K562 (cell line): ENCODE measurements around the gene IFI27L2. TPM values are rescaled to one million over a fixed set of nuclear protein-coding genes. Genes with fewer than 3 reads are reported as not detected.

ENCODE experiments used
- ATAC-seq: fragments of 200-7000 bp; cut with Tn5 transposase; 3 replicates; pipeline ENCODE4 v1.9.1; 2020; ENCODE audit warnings: moderate library complexity
- BruUV-seq: library from RNA; stranded (reverse); fragments of 400-500 nt; replicated peaks from 2 replicates; lab custom pipeline; 2021; lab: Mats Ljungman, UMichigan
- CTCF ChIA-PET: fragments of 300-600 bp; formaldehyde crosslinking; extraction: SDS; loops from one replicate; lab custom pipeline; 2021; ENCODE audit warnings: low intra/inter-chr PET ratio; lab: Yijun Ruan, JAX
- POLR2A ChIA-PET: fragments of 300-600, 350-650 bp; sonication (Branson Sonifier 250); formaldehyde crosslinking; extraction: SDS; loops from one replicate; lab custom pipeline; 2021; ENCODE audit warnings: antibody characterized with exemption, inconsistent platforms; lab: Yijun Ruan, JAX
- DNase-seq, 4 experiments: peaks; one replicate each; pipeline versions ENCODE4 v3.0.0 to v3.0.0-alpha.2; 2011 to 2018; ENCODE audit warnings: low spot score in 3 of 4, mixed read lengths in 3 of 4; ENCODE audit errors: extremely low read depth in 1 of 4
- FAIRE-seq: peaks from 2 replicates; lab custom pipeline; 2011; peaks lifted over from hg19 to GRCh38; lab: Jason Lieb, UNC
- H2AFZ ChIP-seq: 2 replicates; pipeline ENCODE4 v1.6.0; 2011; ENCODE audit warnings: low read depth, low read length, control low read depth, inconsistent platforms
- H3K27ac ChIP-seq: fragments of 200-600 bp; 3 replicates; pipeline ENCODE4 v1.8.0; 2011; ENCODE audit warnings: low read depth, mild to moderate bottlenecking, control low read depth, inconsistent platforms, low read length, moderate library complexity, mixed read lengths; ENCODE audit errors: extremely low read depth
- H3K27me3 ChIP-seq, 2 experiments: fragments of 300-600 bp in 1 of 2; 2 replicates in 1 of 2; 3 replicates in 1 of 2; pipeline versions ENCODE4 v1.6.0 to v1.8.0; 2011; ENCODE audit warnings: inconsistent platforms in 2 of 2, low read length in 2 of 2, mild to moderate bottlenecking in 1 of 2, mixed read lengths in 1 of 2, moderate library complexity in 1 of 2; ENCODE audit not compliant: control insufficient read depth in 2 of 2, insufficient read depth in 2 of 2
- H3K36me3 ChIP-seq: fragments of 300-600 bp; 3 replicates; pipeline ENCODE4 v1.8.0; 2011; ENCODE audit warnings: mild to moderate bottlenecking, low read length, inconsistent platforms; ENCODE audit not compliant: control insufficient read depth, insufficient read depth
- H3K4me1 ChIP-seq, 2 experiments: fragments of 200-600 bp in 1 of 2; replicated peaks in 1 of 2; 2 replicates in 1 of 2; 3 replicates in 1 of 2; pipeline versions ENCODE4 v1.5.1 to v1.8.0; 2011; ENCODE audit warnings: inconsistent platforms in 2 of 2, low read length in 2 of 2, mild to moderate bottlenecking in 1 of 2, mixed read lengths in 1 of 2, moderate library complexity in 1 of 2; ENCODE audit not compliant: control insufficient read depth in 2 of 2, insufficient read depth in 2 of 2
- H3K4me2 ChIP-seq: 2 replicates; pipeline ENCODE4 v1.6.1; 2011; ENCODE audit warnings: low read length, control low read depth, inconsistent platforms, mixed read lengths; ENCODE audit not compliant: insufficient read depth
- H3K4me3 ChIP-seq: fragments of 200-600 bp; sonication (generic), shearing (Covaris generic); 2 replicates; pipeline ENCODE4 v1.5.1; 2016; ENCODE audit warnings: control low read depth, inconsistent platforms
- H3K79me2 ChIP-seq: fragments of 200-600 bp; 3 replicates; pipeline ENCODE4 v1.8.0; 2011; ENCODE audit warnings: low read length, inconsistent platforms; ENCODE audit not compliant: control insufficient read depth, insufficient read depth
- H3K9ac ChIP-seq, 2 experiments: 2 replicates each; pipeline versions ENCODE4 v1.6.0 to v1.6.1; 2011; ENCODE audit warnings: low read depth in 2 of 2, low read length in 2 of 2, control low read depth in 1 of 2, inconsistent platforms in 1 of 2, mild to moderate bottlenecking in 1 of 2, mixed read lengths in 1 of 2; ENCODE audit not compliant: insufficient read depth in 1 of 2
- H3K9me1 ChIP-seq: one replicate; pipeline ENCODE4 v1.6.0; 2011; ENCODE audit warnings: inconsistent platforms, mild to moderate bottlenecking, low read length, moderate library complexity; ENCODE audit not compliant: control insufficient read depth, insufficient read depth
- H3K9me3 ChIP-seq: replicated peaks from 2 replicates; pipeline ENCODE4 v1.5.1; 2011; ENCODE audit warnings: low read depth, low read length, inconsistent platforms; ENCODE audit not compliant: control insufficient read depth, insufficient read depth
- H4K20me1 ChIP-seq: replicated peaks from 2 replicates; pipeline ENCODE4 v1.6.1; 2011; ENCODE audit warnings: low read length, inconsistent platforms, mixed read lengths; ENCODE audit not compliant: control insufficient read depth, insufficient read depth
- BRF1 ChIP-seq: IDR thresholded peaks from 3 replicates; pipeline ENCODE4 v1.6.1; 2011; ENCODE audit warnings: borderline replicate concordance, mild to moderate bottlenecking; ENCODE audit not compliant: insufficient read length; ENCODE audit errors: extremely low read depth
- CBFA2T3 ChIP-seq: fragments of 450-650 bp; IDR thresholded peaks from 2 replicates; pipeline ENCODE4 v1.6.1; 2017
- EWSR1 ChIP-seq: fragments of 450-650 bp; IDR thresholded peaks from 2 replicates; pipeline ENCODE4 v1.6.1; 2018; ENCODE audit warnings: borderline replicate concordance, mild to moderate bottlenecking, low read depth, moderate library complexity; ENCODE audit not compliant: partially characterized antibody
- FOXK1 ChIP-seq: sonication (generic); formaldehyde crosslinking; IDR thresholded peaks from 2 replicates; pipeline ENCODE4 v1.8.0; 2022; ENCODE audit warnings: missing genetic modification reagents, mild to moderate bottlenecking, borderline replicate concordance
- GABPB1 ChIP-seq: sonication (generic); formaldehyde crosslinking; IDR thresholded peaks from 2 replicates; pipeline ENCODE4 v1.8.0; 2022; ENCODE audit warnings: mild to moderate bottlenecking, missing genetic modification reagents
- NBN ChIP-seq: fragments of 450-650 bp; IDR thresholded peaks from 2 replicates; pipeline ENCODE4 v1.6.1; 2016; ENCODE audit warnings: low read depth, mild to moderate bottlenecking
- POLR2H ChIP-seq: IDR thresholded peaks from 2 replicates; pipeline ENCODE4 v1.6.1; 2016; ENCODE audit warnings: missing genetic modification characterization, low read depth, mild to moderate bottlenecking, control low read depth, missing compliant biosample characterization, moderate library complexity
- SRSF9 ChIP-seq: fragments of 200-400 bp; formaldehyde crosslinking; IDR thresholded peaks from 2 replicates; pipeline ENCODE4 v1.6.1; 2017; ENCODE audit warnings: low read depth, low read length, borderline replicate concordance
- THAP7 ChIP-seq: fragments of 250-450 bp; sonication (Bioruptor Pico); IDR thresholded peaks from 2 replicates; pipeline ENCODE4 v1.5.0; 2021
- ZFPM2 ChIP-seq: fragments of 250-450 bp; sonication (Bioruptor Pico); IDR thresholded peaks from 2 replicates; pipeline ENCODE4 v1.5.1; 2022; ENCODE audit warnings: mild to moderate bottlenecking
- ZNF3 ChIP-seq: fragments of 250-450 bp; sonication (Bioruptor Pico); IDR thresholded peaks from 2 replicates; pipeline ENCODE4 v1.5.0; 2021; ENCODE audit warnings: mild to moderate bottlenecking, moderate library complexity
- ZNF695 ChIP-seq: fragments of 450-650 bp; formaldehyde crosslinking; IDR thresholded peaks from 2 replicates; pipeline ENCODE4 v1.4.0; 2020; ENCODE audit warnings: mild to moderate bottlenecking, moderate library complexity
- WGBS: fragments of 100-300 bp; shearing (Covaris generic); methylation state at CpG from one replicate; pipeline ENCODE4 v1.1.6; 2016; ENCODE audit warnings: low coverage, mixed read lengths; ENCODE audit not compliant: insufficient coverage; ENCODE audit errors: missing lambda C conversion rate; 5-methylcytosine and 5-hydroxymethylcytosine counted together
- in situ Hi-C: fragments of 300-500 bp; cut with MboI; formaldehyde crosslinking; loops from 4 replicates; pipeline ENCODE4 v1.15.0; 2018; ENCODE audit warnings: inconsistent platforms, mixed read lengths
- intact Hi-C: fragments of 100-400 bp; cut with micrococcal nuclease; formaldehyde crosslinking; loops from 2 replicates; pipeline ENCODE4 v1.14.2; 2022
- polyA plus RNA-seq, 8 experiments: library from polyadenylated mRNA; depleted of rRNA in 4 of 8; stranded (reverse) in 5 of 8; unstranded in 3 of 8; fragments of >200 nt; fragmentation: Nextera tagmentation in 2 of 8; fragmentation: Illumina TruSeq in 1 of 8; extraction: Ambion mirVana in 2 of 8; extraction: Trizol in 1 of 8; gene quantifications; 2 replicates each; pipeline versions ENCODE4 v1.2.1 to v1.2.3, GENCODE V29; 2011 to 2014; ENCODE audit warnings: inconsistent platforms in 1 of 8, missing spikeins in 1 of 8
- total RNA-seq, 7 experiments: library from RNA; depleted of rRNA in 6 of 7; stranded (reverse); fragments of >200 nt in 6 of 7; fragmentation: Illumina TruSeq in 2 of 7; extraction: Trizol in 2 of 7; gene quantifications; 2 replicates each; pipeline versions ENCODE4 v1.2.1 to v1.2.3, GENCODE V29; 2011 to 2021; ENCODE audit warnings: low replicate concordance in 1 of 7
- TF ChIP-seq, protein P1 (sequence below), 2 experiments: fragments of 450-650 bp in 1 of 2; IDR thresholded peaks; 2 replicates each; pipeline ENCODE4 v1.6.1; 2011 to 2017; ENCODE audit warnings: low read depth in 2 of 2, antibody characterized with exemption in 1 of 2, borderline replicate concordance in 1 of 2, low read length in 1 of 2, mild to moderate bottlenecking in 1 of 2, mixed read lengths in 1 of 2; ENCODE audit not compliant: control insufficient read depth in 1 of 2

Gene IFI27L2
- total and polyA plus RNA-seq, 9 of the 15 experiments (the other 6 are each of a cell fraction or from before 2014, with no cell fraction given), result 1.0 to 9.3 (median 4.1) TPM

DNA sequence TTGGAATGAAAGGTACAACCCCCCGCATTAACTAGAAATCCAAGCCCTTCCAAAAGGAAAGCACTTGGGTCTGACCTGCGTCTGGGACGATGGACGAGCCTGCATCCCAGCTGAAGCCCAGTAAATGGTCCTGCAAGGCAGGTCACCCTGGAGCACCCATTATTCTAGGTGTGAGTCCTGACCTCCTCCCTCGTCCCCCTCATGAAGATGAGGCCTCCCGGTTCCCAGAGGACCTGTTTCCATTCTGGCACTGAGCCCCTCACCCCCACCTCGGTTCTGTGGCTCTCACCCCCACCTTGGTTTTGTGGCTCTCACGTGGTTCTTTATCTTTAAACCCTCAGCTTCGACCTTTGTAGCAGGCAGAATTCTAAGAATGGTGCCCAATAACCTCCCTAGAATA is 11.5 kb downstream of the IFI27L2 start:
- Histone ChIP-seq H3K79me2 (no peaks in the 10 kb centered on the region), H3K36me3 (no peaks in the 10 kb centered on the region), H3K9ac (no peak overlapping the region), H3K27me3 (peaks cover 2 to 27% of the 10 kb centered on the region in 2 experiments; a peak in 3 of 5 replicates), H4K20me1 (no peaks in the 10 kb centered on the region; the same call in 1 of the 2 replicates), H3K9me3 (no peaks in the 10 kb centered on the region), H3K4me2 (no peak overlapping the region), H3K4me3 (no peak overlapping the region), H3K4me1 (no peaks in the 10 kb centered on the region; a peak in 1 of 5 replicates), H3K27ac (no peak overlapping the region), H2AFZ (no peak overlapping the region), H3K9me1 (no peaks in the 10 kb centered on the region)
- BruUV-seq, result no TSS peak
- ATAC-seq (no peak), DNase-seq (no peak), FAIRE-seq (no peak)
- POLR2A ChIA-PET, result interaction anchor here (0.6 kb wide), 1 partner anchor 40 kb away, joined by 4 read pairs; no protein-coding TSS in a partner anchor
- 0% methylated on average over 8 of the region's 9 CpGs for WGBS
- no peak for TF ChIP-seq EWSR1
- TF ChIP-seq NBN, result no peak
- no peak for TF ChIP-seq POLR2H (tag)
- no peak for TF ChIP-seq ZNF3 (CRISPR knock-in tag)
- no peak for TF ChIP-seq GABPB1 (CRISPR knock-in tag)
- TF ChIP-seq CBFA2T3, result no peak
- CTCF ChIA-PET, result no interaction called here
- intact Hi-C loops, result no loop called here
- in situ Hi-C loops, result no loop called here

- in situ Hi-C loops, result no loop called here
- DNase-seq (no peak), FAIRE-seq (no peak), ATAC-seq (no peak)
- no TSS peak for BruUV-seq
- Histone ChIP-seq H4K20me1 (no peaks in the 10 kb centered on the region; the same call in 1 of the 2 replicates), H3K36me3 (no peaks in the 10 kb centered on the region), H3K27ac (no peak overlapping the region), H3K4me3 (no peak overlapping the region), H3K9me3 (no peaks in the 10 kb centered on the region), H3K9ac (no peak overlapping the region), H3K27me3 (peaks cover 2 to 27% of the 10 kb centered on the region in 2 experiments; a peak in 3 of 5 replicates), H3K79me2 (no peaks in the 10 kb centered on the region), H2AFZ (no peak overlapping the region), H3K4me1 (no peaks in the 10 kb centered on the region; a peak in 1 of 5 replicates), H3K9me1 (no peaks in the 10 kb centered on the region), H3K4me2 (no peak overlapping the region)
- intact Hi-C loops, result no loop called here
- CTCF ChIA-PET, result no interaction called here
- POLR2A ChIA-PET, result no interaction called here
- whole genome bisulfite sequencing, result 2% methylated on average over 8 of the region's 10 CpGs
- TF ChIP-seq FOXK1 (CRISPR knock-in tag) (no peak), BRF1 (no peak), ZNF695 (no peak), EWSR1 (no peak), ZFPM2 (CRISPR knock-in tag) (no peak), THAP7 (CRISPR knock-in tag) (no peak), SRSF9 (no peak)
- TF ChIP-seq, protein P1, sequence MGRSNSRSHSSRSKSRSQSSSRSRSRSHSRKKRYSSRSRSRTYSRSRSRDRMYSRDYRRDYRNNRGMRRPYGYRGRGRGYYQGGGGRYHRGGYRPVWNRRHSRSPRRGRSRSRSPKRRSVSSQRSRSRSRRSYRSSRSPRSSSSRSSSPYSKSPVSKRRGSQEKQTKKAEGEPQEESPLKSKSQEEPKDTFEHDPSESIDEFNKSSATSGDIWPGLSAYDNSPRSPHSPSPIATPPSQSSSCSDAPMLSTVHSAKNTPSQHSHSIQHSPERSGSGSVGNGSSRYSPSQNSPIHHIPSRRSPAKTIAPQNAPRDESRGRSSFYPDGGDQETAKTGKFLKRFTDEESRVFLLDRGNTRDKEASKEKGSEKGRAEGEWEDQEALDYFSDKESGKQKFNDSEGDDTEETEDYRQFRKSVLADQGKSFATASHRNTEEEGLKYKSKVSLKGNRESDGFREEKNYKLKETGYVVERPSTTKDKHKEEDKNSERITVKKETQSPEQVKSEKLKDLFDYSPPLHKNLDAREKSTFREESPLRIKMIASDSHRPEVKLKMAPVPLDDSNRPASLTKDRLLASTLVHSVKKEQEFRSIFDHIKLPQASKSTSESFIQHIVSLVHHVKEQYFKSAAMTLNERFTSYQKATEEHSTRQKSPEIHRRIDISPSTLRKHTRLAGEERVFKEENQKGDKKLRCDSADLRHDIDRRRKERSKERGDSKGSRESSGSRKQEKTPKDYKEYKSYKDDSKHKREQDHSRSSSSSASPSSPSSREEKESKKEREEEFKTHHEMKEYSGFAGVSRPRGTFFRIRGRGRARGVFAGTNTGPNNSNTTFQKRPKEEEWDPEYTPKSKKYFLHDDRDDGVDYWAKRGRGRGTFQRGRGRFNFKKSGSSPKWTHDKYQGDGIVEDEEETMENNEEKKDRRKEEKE (IDR thresholded peaks at IDR 0.05; ENCODE audit: borderline replicate concordance in 1 of 2, control insufficient read depth in 1 of 2, low read depth in 2 of 2, low read length in 1 of 2), result no peak
Observed at GRCh38 chr14:94116701-94117100, 12.7 kb downstream of the IFI27L2 start.
